GM21529 (cell line): Measurements from ENCODE around the gene TM4SF20.

Experiments
- ATAC-seq: cut with Tn5 transposase; IDR thresholded peaks from one replicate; pipeline ENCODE4 v1.9.1; 2021; ENCODE audit not compliant: unreplicated experiment

The TM4SF20 gene

GRCh38 chr2:227323818-227324217, 55.3 kb downstream of the TM4SF20 start:
- no peak for ATAC-seq

GRCh38 chr2:227322530-227323205, 56.4 kb downstream of the TM4SF20 start:
- no peak for ATAC-seq

GRCh38 chr2:227320305-227321094, 58.6 kb downstream of the TM4SF20 start:
- ATAC-seq = no peak

GRCh38 chr2:227317834-227318233, 61.3 kb downstream of the TM4SF20 start:
- ATAC-seq = no peak

- ATAC-seq = no peak
These were observed 65.8 kb downstream of the TM4SF20 start for GRCh38 chr2:227313310-227313709.

- no peak for ATAC-seq
These were observed 66.5 kb downstream of the TM4SF20 start for GRCh38 chr2:227312579-227312978.
